GM12878 (cell line): ENCODE results near the gene CCDC57. TPM values are rescaled to one million over a fixed set of nuclear protein-coding genes. Genes with fewer than 3 reads are reported as not detected.

Source experiments
- ATAC-seq: fragments of 200-7000 bp; cut with Tn5 transposase; 3 replicates; pipeline ENCODE4 v1.9.1; 2020; ENCODE audit warnings: mild to moderate bottlenecking, moderate library complexity
- BruUV-seq: library from RNA; stranded (reverse); fragments of 400-500 nt; replicated peaks from 2 replicates; lab custom pipeline; 2021; lab: Mats Ljungman, UMichigan
- CTCF ChIA-PET: fragments of 300-600 bp; sonication (Branson Sonifier 250); formaldehyde crosslinking; extraction: SDS; loops from one replicate; lab custom pipeline; 2021; ENCODE audit warnings: inconsistent platforms; lab: Yijun Ruan, JAX
- POLR2A ChIA-PET: fragments of 350-600 bp; formaldehyde crosslinking; extraction: SDS; loops from one replicate; lab custom pipeline; 2021; ENCODE audit warnings: inconsistent platforms; lab: Charles Lee
- RAD21 ChIA-PET: fragments of 300-600 bp; sonication (Branson Sonifier 250); formaldehyde crosslinking; loops from one replicate; lab custom pipeline; 2023; ENCODE audit warnings: antibody characterized with exemption; ENCODE audit not compliant: unreplicated experiment; lab: Charles Lee
- SMC1A ChIA-PET: fragments of 300-600 bp; sonication (Branson Sonifier 250); formaldehyde crosslinking; loops from one replicate; lab custom pipeline; 2023; ENCODE audit not compliant: unreplicated experiment, uncharacterized antibody; lab: Charles Lee
- DNase-seq: peaks from one replicate; pipeline ENCODE4 v3.0.0-alpha.2; 2011; ENCODE audit warnings: low read depth, low spot score
- FAIRE-seq: peaks from 3 replicates; lab custom pipeline; 2011; peaks lifted over from hg19 to GRCh38; lab: Jason Lieb, UNC
- H2AFZ ChIP-seq: 2 replicates; pipeline ENCODE4 v1.6.0; 2011; ENCODE audit warnings: low read depth, low read length, control low read depth; ENCODE audit not compliant: control insufficient read depth
- H3K27ac ChIP-seq: 2 replicates; pipeline ENCODE4 v1.5.1; 2011; ENCODE audit warnings: control low read depth; ENCODE audit not compliant: control insufficient read depth, insufficient read depth
- H3K27me3 ChIP-seq, 2 experiments: replicated peaks in 1 of 2; 2 replicates each; pipeline versions ENCODE4 v1.6.0 to v1.6.1; 2011; ENCODE audit warnings: low read length in 1 of 2; ENCODE audit not compliant: control insufficient read depth in 2 of 2, insufficient read depth in 2 of 2
- H3K36me3 ChIP-seq, 2 experiments: 2 replicates each; pipeline ENCODE4 v1.5.1; 2011; ENCODE audit warnings: low read length in 1 of 2; ENCODE audit not compliant: control insufficient read depth in 2 of 2, insufficient read depth in 2 of 2
- H3K4me1 ChIP-seq: 2 replicates; pipeline ENCODE4 v1.6.1; 2011; ENCODE audit warnings: mild to moderate bottlenecking, low read length, moderate library complexity, mixed read lengths; ENCODE audit not compliant: control insufficient read depth, insufficient read depth
- H3K4me2 ChIP-seq: 2 replicates; pipeline ENCODE4 v1.6.0; 2011; ENCODE audit warnings: control low read depth; ENCODE audit not compliant: control insufficient read depth, insufficient read depth
- H3K4me3 ChIP-seq: fragments of 200-600 bp; sonication (generic); 2 replicates; pipeline ENCODE4 v1.5.1; 2016
- H3K79me2 ChIP-seq: 2 replicates; pipeline ENCODE4 v1.6.0; 2011; ENCODE audit warnings: low read length; ENCODE audit not compliant: control insufficient read depth, insufficient read depth
- H3K9ac ChIP-seq: 2 replicates; pipeline ENCODE4 v1.8.0; 2011; ENCODE audit warnings: low read length, control low read depth, mixed read lengths; ENCODE audit not compliant: control insufficient read depth, insufficient read depth
- H3K9me3 ChIP-seq: replicated peaks from 3 replicates; pipeline ENCODE4 v1.5.1; 2011; ENCODE audit warnings: mild to moderate bottlenecking, low read length; ENCODE audit not compliant: control insufficient read depth, insufficient read depth
- H4K20me1 ChIP-seq: 2 replicates; pipeline ENCODE4 v1.6.0; 2011; ENCODE audit not compliant: control insufficient read depth, insufficient read depth
- BHLHE40 ChIP-seq, 2 experiments: fragments of 450-650 bp in 1 of 2; IDR thresholded peaks; 2 replicates each; pipeline ENCODE4 v1.6.1; 2011 to 2017; ENCODE audit warnings: low read depth in 2 of 2, borderline replicate concordance in 1 of 2, improper control_type of control experiment in 1 of 2, low read length in 1 of 2, mild to moderate bottlenecking in 1 of 2
- JUND ChIP-seq: IDR thresholded peaks from 2 replicates; pipeline ENCODE4 v1.6.1; 2012; ENCODE audit warnings: low read depth, mild to moderate bottlenecking, low read length, improper control_type of control experiment, moderate library complexity
- LARP7 ChIP-seq: fragments of 450-650 bp; IDR thresholded peaks from 2 replicates; pipeline ENCODE4 v1.6.1; 2017; ENCODE audit warnings: mild to moderate bottlenecking
- YBX1 ChIP-seq: fragments of 450-650 bp; IDR thresholded peaks from 2 replicates; pipeline ENCODE4 v1.6.1; 2016; ENCODE audit warnings: antibody characterized with exemption
- WGBS: methylation state at CpG from one replicate; pipeline ENCODE4 v1.1.6; 2016; ENCODE audit warnings: low lambda C conversion rate; ENCODE audit not compliant: insufficient replicate concordance, insufficient coverage; ENCODE audit errors: missing lambda C conversion rate; 5-methylcytosine and 5-hydroxymethylcytosine counted together
- in situ Hi-C: fragments of 300-500 bp; cut with MboI; formaldehyde crosslinking; loops from 9 replicates; pipeline ENCODE4 v1.14.3; 2018; ENCODE audit warnings: mixed read lengths
- intact Hi-C: fragments of 100-400 bp; cut with micrococcal nuclease; formaldehyde crosslinking; loops from one replicate; pipeline ENCODE4 v1.14.2; 2022; ENCODE audit not compliant: unreplicated experiment
- polyA plus RNA-seq, 11 experiments: library from polyadenylated mRNA; depleted of rRNA in 4 of 11; unstranded in 6 of 11; stranded (reverse) in 5 of 11; fragments of >200 nt; fragmentation: Nextera tagmentation in 4 of 11; fragmentation: Illumina TruSeq in 1 of 11; extraction: Ambion mirVana in 4 of 11; extraction: Trizol in 1 of 11; gene quantifications; 1 replicate in 1 of 11; 2 replicates in 10 of 11; pipeline versions ENCODE4 v1.2.1 to v1.2.3, GENCODE V29; 2011 to 2016; ENCODE audit warnings: inconsistent platforms in 2 of 11, missing spikeins in 2 of 11, low read depth in 1 of 11
- total RNA-seq, 4 experiments: library from RNA; depleted of rRNA in 3 of 4; stranded (reverse); fragments of >200 nt in 3 of 4; fragmentation: Illumina TruSeq in 1 of 4; extraction: Trizol in 1 of 4; gene quantifications; 2 replicates each; pipeline versions ENCODE4 v1.2.1 to v1.2.3, GENCODE V29; 2013 to 2021
- TF ChIP-seq, protein P1 (sequence below): IDR thresholded peaks from 2 replicates; pipeline ENCODE4 v1.6.1; 2012; ENCODE audit warnings: low read depth, low read length, improper control_type of control experiment

CCDC57 gene
- total and polyA plus RNA-seq, 10 of the 15 experiments (the other 5 are each of a cell fraction or from before 2014, with no cell fraction given) = 5.4 to 123 (median 45.8) TPM

DNA sequence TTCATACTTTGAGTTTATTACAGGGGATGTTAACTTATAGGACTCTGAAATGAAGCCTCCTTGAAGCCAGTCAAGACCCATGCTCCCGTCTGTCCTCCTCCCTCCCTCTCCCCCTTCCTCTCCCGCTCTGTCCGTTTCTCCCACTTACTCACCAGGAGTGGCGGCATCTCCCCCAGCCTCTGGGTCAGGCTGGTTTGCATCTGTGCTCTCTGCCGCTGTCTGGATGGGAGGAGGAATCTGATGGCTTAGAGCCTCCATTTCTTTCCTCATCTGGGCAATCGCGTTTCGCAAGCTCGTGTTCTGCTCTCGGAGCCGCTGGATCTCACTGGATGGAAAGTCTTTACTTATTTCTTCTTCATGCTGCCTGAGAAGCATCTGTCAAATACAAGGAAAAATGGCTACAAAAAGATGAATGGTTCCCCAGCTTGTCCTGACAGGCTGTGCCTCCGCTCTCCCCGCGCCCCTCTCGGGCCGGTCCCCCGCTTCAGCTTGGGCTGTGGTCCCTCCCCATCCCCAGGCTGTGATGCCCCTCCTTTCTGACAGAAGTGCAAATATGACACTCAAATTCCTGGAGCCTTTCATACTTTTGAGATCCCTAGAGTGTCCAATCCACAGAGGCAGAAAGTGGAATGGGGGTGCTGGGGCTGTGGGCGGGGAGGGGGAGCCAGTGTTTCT is 40.0 kb downstream of the CCDC57 start:
- H3K9me3 ChIP-seq = no peaks in the 10 kb centered on the region
- POLR2A ChIA-PET = no interaction called here
- no peak for TF ChIP-seq LARP7
- no peak for TF ChIP-seq BHLHE40 (IDR thresholded peaks at IDR 0.05; ENCODE audit: borderline replicate concordance in 1 of 2, low read depth in 2 of 2, low read length in 1 of 2)
- no peak for TF ChIP-seq YBX1
- TF ChIP-seq JUND = no peak
- TF ChIP-seq, protein P1, sequence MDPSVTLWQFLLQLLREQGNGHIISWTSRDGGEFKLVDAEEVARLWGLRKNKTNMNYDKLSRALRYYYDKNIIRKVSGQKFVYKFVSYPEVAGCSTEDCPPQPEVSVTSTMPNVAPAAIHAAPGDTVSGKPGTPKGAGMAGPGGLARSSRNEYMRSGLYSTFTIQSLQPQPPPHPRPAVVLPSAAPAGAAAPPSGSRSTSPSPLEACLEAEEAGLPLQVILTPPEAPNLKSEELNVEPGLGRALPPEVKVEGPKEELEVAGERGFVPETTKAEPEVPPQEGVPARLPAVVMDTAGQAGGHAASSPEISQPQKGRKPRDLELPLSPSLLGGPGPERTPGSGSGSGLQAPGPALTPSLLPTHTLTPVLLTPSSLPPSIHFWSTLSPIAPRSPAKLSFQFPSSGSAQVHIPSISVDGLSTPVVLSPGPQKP = no peak
- no peak overlapping the region for H2AFZ ChIP-seq
- no peaks in the 10 kb centered on the region for H3K4me1 ChIP-seq
- DNase-seq = no peak
- H3K9ac ChIP-seq = no peak overlapping the region
- peaks cover 0 to 2% of the 10 kb centered on the region in 2 experiments; a peak in 1 of 4 replicates for H3K36me3 ChIP-seq
- no peaks in the 10 kb centered on the region; the same call in 1 of the 2 replicates for H4K20me1 ChIP-seq
- no peak overlapping the region for H3K4me2 ChIP-seq
- no peaks in the 10 kb centered on the region for H3K27me3 ChIP-seq
- H3K79me2 ChIP-seq = no peaks in the 10 kb centered on the region
- intact Hi-C loops = no loop called here
- RAD21 ChIA-PET = no interaction called here
- SMC1A ChIA-PET = no interaction called here
- no peak for ATAC-seq
- CTCF ChIA-PET = no interaction called here
- FAIRE-seq = no peak
- H3K27ac ChIP-seq = no peak overlapping the region
- no peak overlapping the region for H3K4me3 ChIP-seq
- in situ Hi-C loops = no loop called here
- BruUV-seq = no TSS peak
- 95% methylated on average over 18 of the region's 18 CpGs for WGBS
